ENCODE data around the gene GABPB2.
A peak's percentile ranks its signal among the peaks of the same experiment; 100 is the strongest.

GABPB2 gene

GRCh38 chr1:151058692-151059091, 11.9 kb upstream of the GABPB2 start:
- no peaks in the 10 kb centered on the region for H3K9me2 ChIP-seq (ENCODE audit: low read depth, low read length)
- H3K27me3 ChIP-seq (ENCODE audit: insufficient read depth, low read length) = no peaks in the 10 kb centered on the region
- H3K4me2 ChIP-seq (ENCODE audit: low read length) = peak overlapping the region; percentile 96
- H3F3A ChIP-seq (ENCODE audit: insufficient read depth, low read length) = 0 out of 2 replicates have a peak, but pooled peaks cover 3% of the 10 kb centered on the region
- TF ChIP-seq EZH2 (IDR thresholded peaks at IDR 0.05; ENCODE audit: borderline replicate concordance, low read length) (no peak), CTCF (IDR thresholded peaks at IDR 0.05; ENCODE audit: low read length) (no peak)
- peaks cover 19% of the 10 kb centered on the region; the same call in 1 of the 2 replicates for H3K79me2 ChIP-seq (ENCODE audit: insufficient read depth, low read length)
- H3K4me1 ChIP-seq (ENCODE audit: insufficient read depth, low read length, severe bottlenecking) = peaks cover 46% of the 10 kb centered on the region
- H4K20me1 ChIP-seq (ENCODE audit: insufficient read depth, low read length) = no peaks in the 10 kb centered on the region
- H3K9ac ChIP-seq (ENCODE audit: low read length) = peak overlapping the region; percentile 86
- peak overlapping the region; percentile 81 for H3K4me3 ChIP-seq (ENCODE audit: low read depth, low read length, poor library complexity, severe bottlenecking)
- peak overlapping the region; percentile 45 for H3K27ac ChIP-seq (ENCODE audit: low read depth, low read length, poor library complexity, severe bottlenecking)
- H3K36me3 ChIP-seq (ENCODE audit: insufficient read depth, low read length) = peaks cover 33% of the 10 kb centered on the region
- no peaks in the 10 kb centered on the region for H3K9me3 ChIP-seq (ENCODE audit: low read length)
- no peak overlapping the region for H2AFZ ChIP-seq (ENCODE audit: low read length)

DNA sequence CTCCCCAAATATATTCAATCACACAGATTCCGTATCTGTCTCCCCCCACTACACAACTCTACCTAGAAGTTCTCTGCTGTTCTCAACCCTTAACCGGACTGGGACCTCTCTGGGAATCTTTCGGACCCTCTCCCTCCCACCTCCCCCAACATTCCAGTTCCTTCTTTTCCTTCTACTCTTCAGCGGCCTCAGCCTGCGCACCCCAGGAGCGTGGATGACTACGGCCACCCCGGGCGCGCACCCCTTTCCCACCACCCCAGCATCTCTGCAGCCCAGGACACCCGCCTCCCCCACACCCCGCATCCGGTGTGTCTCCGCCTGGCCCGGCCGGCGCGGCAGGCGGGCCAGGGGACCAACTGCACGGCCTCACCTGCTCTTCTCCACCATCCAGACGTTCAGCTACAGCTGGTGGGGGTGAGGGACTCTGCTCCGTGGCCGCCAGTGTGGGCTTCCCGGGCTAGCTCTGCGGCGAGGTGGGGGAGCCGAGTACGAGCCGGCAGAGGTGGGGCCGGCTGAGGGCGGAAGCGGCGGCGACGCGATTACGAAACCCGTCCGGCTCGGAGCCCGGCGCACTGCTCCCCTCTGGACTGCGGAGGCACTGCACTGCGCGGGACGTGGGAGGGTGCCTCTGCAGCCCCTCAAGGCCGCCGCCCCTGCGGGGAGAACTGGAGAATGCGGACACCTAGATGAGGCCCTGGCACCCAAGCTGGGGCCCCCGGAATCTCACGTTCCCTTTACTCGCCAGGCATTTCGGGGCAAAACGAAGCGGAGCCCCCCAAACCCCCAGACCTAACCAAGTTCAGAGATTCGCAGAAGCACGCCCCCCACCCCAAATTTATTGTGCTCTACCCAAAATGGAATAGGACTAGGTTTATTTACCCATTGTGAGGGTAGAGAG, 11.2 kb upstream of the GABPB2 start, which contains the start of gene CDC42SE1:
Gene CDC42SE1, minus strand, starts transcription at position 514 of the 898 bp plus-strand sequence. CDS start 3,892 bp downstream, outside the sequence.
- Histone ChIP-seq H3K9ac (ENCODE audit: low read length) (peak within 1 kb of the TSS; percentile 86), H3K9me3 (ENCODE audit: low read length) (no peaks in the 10 kb centered on the region), H3K79me2 (ENCODE audit: insufficient read depth, low read length) (peaks cover 19% of the 10 kb centered on the region; the same call in 1 of the 2 replicates), H3K4me3 (ENCODE audit: low read depth, low read length, poor library complexity, severe bottlenecking) (peak within 1 kb of the TSS; percentile 81), H2AFZ (ENCODE audit: low read length) (peak within 1 kb of the TSS; percentile 39), H3K27me3 (ENCODE audit: insufficient read depth, low read length) (no peaks in the 10 kb centered on the region), H3K27ac (ENCODE audit: low read depth, low read length, poor library complexity, severe bottlenecking) (peak within 1 kb of the TSS; percentile 64), H3K4me1 (ENCODE audit: insufficient read depth, low read length, severe bottlenecking) (peaks cover 46% of the 10 kb centered on the region), H3K9me2 (ENCODE audit: low read depth, low read length) (no peaks in the 10 kb centered on the region), H3K36me3 (ENCODE audit: insufficient read depth, low read length) (peaks cover 26% of the 10 kb centered on the region), H3F3A (ENCODE audit: insufficient read depth, low read length) (0 out of 2 replicates have a peak, but pooled peaks cover 3% of the 10 kb centered on the region), H4K20me1 (ENCODE audit: insufficient read depth, low read length) (no peaks in the 10 kb centered on the region), H3K4me2 (ENCODE audit: low read length) (peak within 1 kb of the TSS; percentile 96)
- TF ChIP-seq EZH2 (IDR thresholded peaks at IDR 0.05; ENCODE audit: borderline replicate concordance, low read length) (no peak), CTCF (IDR thresholded peaks at IDR 0.05; ENCODE audit: low read length) (peak; percentile 72)

DNA sequence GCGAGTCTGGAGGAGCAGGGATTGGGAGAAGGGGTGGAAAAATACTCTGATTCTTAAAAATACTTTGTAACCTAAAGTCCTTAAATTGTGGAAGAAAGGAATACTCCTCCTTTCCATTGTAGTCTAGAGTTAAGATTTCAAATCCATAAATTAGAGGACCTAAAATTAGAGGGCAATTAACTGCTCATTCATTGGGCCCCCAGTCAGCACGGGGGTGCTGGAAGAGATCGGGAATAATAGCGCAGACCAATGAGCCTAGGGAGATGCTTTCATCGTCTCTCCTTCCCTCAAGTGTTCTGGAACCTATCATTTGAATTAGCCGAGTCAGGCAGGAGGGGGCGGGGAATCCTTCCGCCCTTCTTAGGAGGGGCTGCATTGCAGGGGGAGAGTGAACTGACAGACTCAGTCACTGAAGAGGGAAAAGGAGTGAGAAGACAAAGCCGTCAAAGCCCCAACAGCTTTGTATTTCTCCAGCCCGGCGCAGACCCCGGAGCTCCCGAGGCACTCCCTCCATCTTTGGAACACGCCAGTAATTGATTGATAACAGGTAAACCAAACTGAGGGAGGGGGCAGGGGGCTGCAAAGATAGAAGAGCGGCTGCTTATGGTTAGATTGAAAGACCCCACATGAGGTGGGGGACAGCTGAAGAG, 10.4 kb upstream of the GABPB2 start, which contains the start of gene MLLT11:
Gene MLLT11, plus strand, starts transcription at position 391 of the 650 bp plus-strand sequence. CDS start 6,828 bp downstream, outside the sequence.
- Histone ChIP-seq H3K9ac (ENCODE audit: low read length) (peak within 1 kb of the TSS; percentile 86), H3F3A (ENCODE audit: insufficient read depth, low read length) (0 out of 2 replicates have a peak, but pooled peaks cover 3% of the 10 kb centered on the region), H3K9me3 (ENCODE audit: low read length) (no peaks in the 10 kb centered on the region), H2AFZ (ENCODE audit: low read length) (peak within 1 kb of the TSS; percentile 39), H3K27ac (ENCODE audit: low read depth, low read length, poor library complexity, severe bottlenecking) (peak within 1 kb of the TSS; percentile 64), H4K20me1 (ENCODE audit: insufficient read depth, low read length) (no peaks in the 10 kb centered on the region), H3K9me2 (ENCODE audit: low read depth, low read length) (no peaks in the 10 kb centered on the region), H3K4me1 (ENCODE audit: insufficient read depth, low read length, severe bottlenecking) (peaks cover 46% of the 10 kb centered on the region), H3K4me2 (ENCODE audit: low read length) (peak within 1 kb of the TSS; percentile 96), H3K4me3 (ENCODE audit: low read depth, low read length, poor library complexity, severe bottlenecking) (peak within 1 kb of the TSS; percentile 81), H3K36me3 (ENCODE audit: insufficient read depth, low read length) (peaks cover 18% of the 10 kb centered on the region), H3K79me2 (ENCODE audit: insufficient read depth, low read length) (peaks cover 19% of the 10 kb centered on the region; the same call in 1 of the 2 replicates), H3K27me3 (ENCODE audit: insufficient read depth, low read length) (no peaks in the 10 kb centered on the region)
- no peak for TF ChIP-seq EZH2 (IDR thresholded peaks at IDR 0.05; ENCODE audit: borderline replicate concordance, low read length)
- peak; percentile 41; the same call in 1 of the 2 replicates for TF ChIP-seq CTCF (IDR thresholded peaks at IDR 0.05; ENCODE audit: low read length)
